H9 (cell line): ENCODE results near the gene CARD11. TPM values are rescaled to one million over a fixed set of nuclear protein-coding genes. Genes with fewer than 3 reads are reported as not detected.

Source experiments
- DNase-seq: peaks from one replicate; pipeline ENCODE4 v3.0.0-alpha.2; 2017
- H2AFZ ChIP-seq: one replicate; pipeline ENCODE4 v1.6.1; 2013; ENCODE audit warnings: mild to moderate bottlenecking, low read length, control low read depth, moderate library complexity
- H2AK5ac ChIP-seq: 2 replicates; pipeline ENCODE4 v1.6.1; 2013; ENCODE audit warnings: low read length, control low read depth, mixed read lengths; ENCODE audit not compliant: insufficient read length
- H2BK120ac ChIP-seq: one replicate; pipeline ENCODE4 v1.6.1; 2013; ENCODE audit warnings: low read depth, mild to moderate bottlenecking, low read length, control low read depth, inconsistent platforms; ENCODE audit not compliant: poor library complexity, severe bottlenecking
- H2BK12ac ChIP-seq: 2 replicates; pipeline ENCODE4 v1.6.1; 2013; ENCODE audit warnings: low read length, control low read depth, mixed read lengths, low read depth; ENCODE audit not compliant: insufficient read length
- H2BK15ac ChIP-seq: 2 replicates; pipeline ENCODE4 v1.6.1; 2013; ENCODE audit warnings: low read depth, low read length, control low read depth
- H2BK20ac ChIP-seq: one replicate; pipeline ENCODE4 v1.6.1; 2013; ENCODE audit warnings: low read depth, mild to moderate bottlenecking, low read length, control low read depth, inconsistent platforms; ENCODE audit not compliant: poor library complexity, severe bottlenecking
- H2BK5ac ChIP-seq: 2 replicates; pipeline ENCODE4 v1.6.1; 2013; ENCODE audit warnings: low read length, control low read depth, mixed read lengths; ENCODE audit not compliant: insufficient read length
- H3K14ac ChIP-seq: 2 replicates; pipeline ENCODE4 v1.6.1; 2013; ENCODE audit warnings: low read length, control low read depth; ENCODE audit not compliant: insufficient read depth
- H3K18ac ChIP-seq: 2 replicates; pipeline ENCODE4 v1.6.1; 2013; ENCODE audit warnings: low read depth, mild to moderate bottlenecking, mixed read lengths, low read length, control low read depth; ENCODE audit not compliant: insufficient read length
- H3K23ac ChIP-seq: 2 replicates; pipeline ENCODE4 v1.6.1; 2013; ENCODE audit warnings: low read length, control low read depth, mixed read lengths, low read depth; ENCODE audit not compliant: insufficient read length
- H3K23me2 ChIP-seq: 2 replicates; pipeline ENCODE4 v1.6.1; 2013; ENCODE audit warnings: low read depth, mild to moderate bottlenecking, mixed read lengths, low read length, control low read depth; ENCODE audit not compliant: insufficient read length, poor library complexity, severe bottlenecking
- H3K27ac ChIP-seq: 2 replicates; pipeline ENCODE4 v1.5.1; 2013; ENCODE audit warnings: low read length, control low read depth, mixed read lengths, low read depth; ENCODE audit not compliant: insufficient read length
- H3K27me3 ChIP-seq: 2 replicates; pipeline ENCODE4 v1.6.1; 2013; ENCODE audit warnings: low read length, control low read depth, inconsistent platforms; ENCODE audit not compliant: insufficient read depth
- H3K4ac ChIP-seq: 2 replicates; pipeline ENCODE4 v1.6.1; 2013; ENCODE audit warnings: low read depth, mild to moderate bottlenecking, control low read depth, inconsistent platforms, low read length, moderate library complexity
- H3K4me1 ChIP-seq: 2 replicates; pipeline ENCODE4 v1.6.1; 2013; ENCODE audit warnings: low read length, control low read depth, inconsistent platforms; ENCODE audit not compliant: insufficient read depth
- H3K4me2 ChIP-seq: 2 replicates; pipeline ENCODE4 v1.6.1; 2013; ENCODE audit warnings: low read length, control low read depth, mixed read lengths; ENCODE audit not compliant: insufficient read length, insufficient read depth
- H3K56ac ChIP-seq: 2 replicates; pipeline ENCODE4 v1.6.1; 2013; ENCODE audit warnings: low read depth, mild to moderate bottlenecking, mixed read lengths, low read length, control low read depth; ENCODE audit not compliant: insufficient read length
- H3K79me1 ChIP-seq: 2 replicates; pipeline ENCODE4 v1.6.1; 2013; ENCODE audit warnings: low read depth, mild to moderate bottlenecking, moderate library complexity, low read length, control low read depth, inconsistent platforms; ENCODE audit not compliant: insufficient read depth, poor library complexity, severe bottlenecking
- H3K79me2 ChIP-seq: 2 replicates; pipeline ENCODE4 v1.6.1; 2013; ENCODE audit warnings: low read length, control low read depth, inconsistent platforms; ENCODE audit not compliant: insufficient read depth
- H3K9ac ChIP-seq: 2 replicates; pipeline ENCODE4 v1.6.1; 2013; ENCODE audit warnings: low read length, control low read depth, mixed read lengths; ENCODE audit not compliant: insufficient read length; ENCODE audit errors: extremely low read depth
- H3K9me3 ChIP-seq: one replicate; pipeline ENCODE4 v1.6.1; 2013; ENCODE audit warnings: low read depth, low read length, inconsistent platforms; ENCODE audit not compliant: control insufficient read depth
- H3T11ph ChIP-seq: one replicate; pipeline ENCODE4 v1.6.1; 2013; ENCODE audit warnings: mild to moderate bottlenecking, low read length, control low read depth, inconsistent platforms
- H4K20me1 ChIP-seq: one replicate; pipeline ENCODE4 v1.6.1; 2013; ENCODE audit not compliant: control insufficient read depth, insufficient read length, insufficient read depth
- H4K5ac ChIP-seq: 2 replicates; pipeline ENCODE4 v1.6.1; 2013; ENCODE audit warnings: low read depth, mild to moderate bottlenecking, mixed read lengths, low read length, control low read depth; ENCODE audit not compliant: insufficient read length
- H4K8ac ChIP-seq: replicated peaks from 2 replicates; pipeline ENCODE4 v1.6.1; 2013; ENCODE audit warnings: low read length, control low read depth, mixed read lengths, low read depth; ENCODE audit not compliant: insufficient read length
- H4K91ac ChIP-seq: 2 replicates; pipeline ENCODE4 v1.6.1; 2013; ENCODE audit warnings: low read depth, mild to moderate bottlenecking, moderate library complexity, mixed read lengths, low read length, control low read depth; ENCODE audit not compliant: insufficient read length
- H3K27ac Mint-ChIP-seq, 3 experiments: 2 replicates in 2 of 3; 3 replicates in 1 of 3; pipeline ENCODE4 v1.8.0; 2020 to 2021; ENCODE audit warnings: mixed read lengths in 3 of 3, mild to moderate bottlenecking in 1 of 3, moderate library complexity in 1 of 3
- H3K27me3 Mint-ChIP-seq: 2 replicates; pipeline ENCODE4 v1.8.0; 2021; ENCODE audit warnings: low read depth, mild to moderate bottlenecking, moderate library complexity, mixed read lengths
- H3K36me3 Mint-ChIP-seq, 3 experiments: 2 replicates in 2 of 3; 3 replicates in 1 of 3; pipeline ENCODE4 v1.8.0; 2020 to 2021; ENCODE audit warnings: low read depth in 3 of 3, mixed read lengths in 3 of 3; ENCODE audit not compliant: insufficient read depth in 1 of 3
- H3K4me1 Mint-ChIP-seq, 2 experiments: 2 replicates each; pipeline ENCODE4 v1.8.0; 2020; ENCODE audit warnings: mixed read lengths in 2 of 2
- H3K4me3 Mint-ChIP-seq, 2 experiments: 2 replicates in 1 of 2; 3 replicates in 1 of 2; pipeline ENCODE4 v1.8.0; 2020 to 2021; ENCODE audit warnings: mild to moderate bottlenecking in 2 of 2, mixed read lengths in 2 of 2, moderate library complexity in 1 of 2
- H3K9me3 Mint-ChIP-seq, 2 experiments: 2 replicates in 1 of 2; 3 replicates in 1 of 2; pipeline ENCODE4 v1.8.0; 2020; ENCODE audit warnings: mild to moderate bottlenecking in 2 of 2, mixed read lengths in 2 of 2, moderate library complexity in 1 of 2
- CTCF ChIP-seq: fragments of 200-600 bp; sonication (generic); conservative IDR thresholded peaks from 3 replicates; pipeline ENCODE4 v1.8.0; 2021; ENCODE audit warnings: antibody characterized with exemption, mild to moderate bottlenecking
- WGBS: extraction: QIAGEN DNeasy Blood & Tissue Kit; methylation state at CpG from one replicate; pipeline ENCODE4 v1.1.7; 2013; ENCODE audit warnings: missing lambda C conversion rate, low lambda C conversion rate, mixed read lengths; ENCODE audit not compliant: insufficient read length; ENCODE audit errors: extremely low coverage; 5-methylcytosine and 5-hydroxymethylcytosine counted together
- total RNA-seq: library from RNA; stranded (reverse); gene quantifications from 2 replicates; pipeline ENCODE4 v1.2.1, GENCODE V29; 2021

Gene CARD11
- total RNA-seq, 1 experiment from 2014 or later: 20.0 TPM

- H3K9ac ChIP-seq: no peak overlapping the region
- no peak overlapping the region for H3K23ac ChIP-seq
- no peaks in the 10 kb centered on the region for H3K27me3 ChIP-seq
- H3K79me1 ChIP-seq: no peaks in the 10 kb centered on the region
- H3T11ph ChIP-seq: no peak overlapping the region
- no peak overlapping the region for H3K27ac ChIP-seq
- no peak for TF ChIP-seq CTCF
- H3K4me1 ChIP-seq: no peaks in the 10 kb centered on the region
- no peaks in the 10 kb centered on the region for H3K79me2 ChIP-seq
- peaks cover 0 to 17% (median 4%) of the 10 kb centered on the region in 3 experiments; a peak in 5 of 7 replicates for H3K36me3 Mint-ChIP-seq
- H3K23me2 ChIP-seq: no peaks in the 10 kb centered on the region
- H3K4me2 ChIP-seq: no peak overlapping the region
- no peaks in the 10 kb centered on the region for H3K27me3 Mint-ChIP-seq
- H2BK20ac ChIP-seq: no peak overlapping the region
- no CpG with 5 or more reads among the region's 29 CpGs for WGBS
- no peaks in the 10 kb centered on the region for H3K9me3 Mint-ChIP-seq
- peak overlapping the region in 1 of 3 experiments; percentile 49; a peak in 1 of 7 replicates for H3K27ac Mint-ChIP-seq
- H3K4me1 Mint-ChIP-seq: peaks cover 3 to 9% of the 10 kb centered on the region in 2 experiments
- H3K56ac ChIP-seq: no peak overlapping the region
- H4K20me1 ChIP-seq: no peaks in the 10 kb centered on the region
- H2BK5ac ChIP-seq: no peak overlapping the region
- H2BK120ac ChIP-seq: no peak overlapping the region
- no peak overlapping the region for H4K5ac ChIP-seq
- H2BK15ac ChIP-seq: no peak overlapping the region
- H4K91ac ChIP-seq: no peak overlapping the region
- no peak overlapping the region for H3K4ac ChIP-seq
- no peak overlapping the region for H2AFZ ChIP-seq
- no peak overlapping the region for H2AK5ac ChIP-seq
- H3K14ac ChIP-seq: no peak overlapping the region; the same call in 1 of the 2 replicates
- DNase-seq: no peak
- no peak overlapping the region for H3K18ac ChIP-seq
- no peaks in the 10 kb centered on the region for H3K9me3 ChIP-seq
- H2BK12ac ChIP-seq: no peak overlapping the region
- no peak overlapping the region for H3K4me3 Mint-ChIP-seq
- no peak overlapping the region for H4K8ac ChIP-seq
Observed at GRCh38 chr7:2936891-2937580, 106.6 kb downstream of the CARD11 start.
